MCF 10A (cell line): ENCODE measurements around the gene SBSN. TPM values are rescaled to one million over a fixed set of nuclear protein-coding genes. Genes with fewer than 3 reads are reported as not detected.

ENCODE experiments used
- BruUV-seq: library from RNA; stranded (reverse); fragments of 400-500 nt; replicated peaks from 2 replicates; lab custom pipeline; 2021; lab: Mats Ljungman, UMichigan
- CTCF ChIA-PET: fragments of 300-600 bp; sonication (Branson Sonifier 250); formaldehyde crosslinking; extraction: SDS; loops from one replicate; lab custom pipeline; 2021; ENCODE audit warnings: antibody characterized with exemption, inconsistent platforms; lab: Yijun Ruan, JAX
- POLR2A ChIA-PET: fragments of 300-600, 350-650 bp; sonication (Branson Sonifier 250); formaldehyde crosslinking; extraction: SDS; loops from one replicate; lab custom pipeline; 2020; ENCODE audit warnings: antibody characterized with exemption, inconsistent platforms; lab: Yijun Ruan, JAX
- DNase-seq: peaks from one replicate; pipeline ENCODE4 v3.0.0-alpha.2; 2018; ENCODE audit not compliant: unreplicated experiment
- H3K27ac Mint-ChIP-seq: one replicate; pipeline ENCODE4 v1.8.0; 2022; ENCODE audit warnings: mild to moderate bottlenecking, low read depth, mixed read lengths; ENCODE audit not compliant: unreplicated experiment
- H3K27me3 Mint-ChIP-seq: one replicate; pipeline ENCODE4 v1.8.0; 2022; ENCODE audit warnings: mixed read lengths; ENCODE audit not compliant: insufficient read depth, unreplicated experiment
- H3K36me3 Mint-ChIP-seq: one replicate; pipeline ENCODE4 v1.8.0; 2022; ENCODE audit warnings: mild to moderate bottlenecking, moderate library complexity, mixed read lengths; ENCODE audit not compliant: insufficient read depth, unreplicated experiment
- H3K4me1 Mint-ChIP-seq: one replicate; pipeline ENCODE4 v1.8.0; 2022; ENCODE audit warnings: mixed read lengths; ENCODE audit not compliant: insufficient read depth, unreplicated experiment
- H3K4me3 Mint-ChIP-seq: one replicate; pipeline ENCODE4 v1.8.0; 2022; ENCODE audit warnings: mild to moderate bottlenecking, moderate library complexity, mixed read lengths; ENCODE audit not compliant: unreplicated experiment
- H3K9me3 Mint-ChIP-seq: one replicate; pipeline ENCODE4 v1.8.0; 2022; ENCODE audit warnings: mixed read lengths; ENCODE audit not compliant: unreplicated experiment
- CTCF ChIP-seq: fragments of 200-600 bp; IDR thresholded peaks from one replicate; pipeline ENCODE4 v1.8.0; 2022; ENCODE audit warnings: antibody characterized with exemption, mild to moderate bottlenecking; ENCODE audit not compliant: unreplicated experiment
- intact Hi-C: fragments of 100-400 bp; cut with micrococcal nuclease; formaldehyde crosslinking; loops from 2 replicates; pipeline ENCODE4 v1.14.1; 2022
- total RNA-seq: library from RNA; stranded (reverse); gene quantifications from 2 replicates; pipeline ENCODE4 v1.2.3, GENCODE V29; 2022

The SBSN gene
- total RNA-seq, 1 experiment from 2014 or later, result not detected

- Mint-ChIP-seq H3K4me3 (no peak overlapping the region), H3K27me3 (peaks cover 27% of the 10 kb centered on the region)
- POLR2A ChIA-PET, result no interaction called here
Observed at GRCh38 chr19:35556846-35557538, 28.9 kb upstream of the SBSN start.

GRCh38 chr19:35556025-35556590 is 28.0 kb upstream of the SBSN start:
- no peak for DNase-seq
- CTCF ChIA-PET, result interaction anchor here (0.7 to 1.4 kb wide), 3 partner anchors 8 to 170 kb away, joined by 3 read pairs; no protein-coding TSS in a partner anchor
- Mint-ChIP-seq H3K36me3 (no peaks in the 10 kb centered on the region), H3K27me3 (peaks cover 18% of the 10 kb centered on the region), H3K4me1 (no peaks in the 10 kb centered on the region), H3K4me3 (no peak overlapping the region), H3K9me3 (no peaks in the 10 kb centered on the region), H3K27ac (no peak overlapping the region)
- intact Hi-C loops, result no loop called here
- BruUV-seq, result no TSS peak
- TF ChIP-seq CTCF, result no peak
- POLR2A ChIA-PET, result interaction anchor here (0.9 to 1.1 kb wide), 3 partner anchors 9 to 118 kb away, joined by 3 read pairs; no protein-coding TSS in a partner anchor

More at GRCh38 chr19:35556846-35557538, 28.9 kb upstream of the SBSN start:
- CTCF ChIA-PET, result interaction anchor here (1.2 to 1.4 kb wide), 2 partner anchors 9 to 62 kb away, joined by 3 to 5 read pairs; no protein-coding TSS in a partner anchor
- no TSS peak for BruUV-seq
- intact Hi-C loops, result no loop called here
- no peak for TF ChIP-seq CTCF
- no peak for DNase-seq
- no peaks in the 10 kb centered on the region for H3K9me3 Mint-ChIP-seq
- H3K36me3 Mint-ChIP-seq, result no peaks in the 10 kb centered on the region
- no peaks in the 10 kb centered on the region for H3K4me1 Mint-ChIP-seq
- H3K27ac Mint-ChIP-seq, result no peak overlapping the region

GRCh38 chr19:35555301-35556005 is 27.3 kb upstream of the SBSN start:
- no peaks in the 10 kb centered on the region for H3K36me3 Mint-ChIP-seq
- no peaks in the 10 kb centered on the region for H3K9me3 Mint-ChIP-seq
- intact Hi-C loops, result no loop called here
- H3K4me1 Mint-ChIP-seq, result no peaks in the 10 kb centered on the region
- POLR2A ChIA-PET, result interaction anchor here (0.9 to 1.1 kb wide), 3 partner anchors 9 to 119 kb away, joined by 3 read pairs; no protein-coding TSS in a partner anchor
- no peak overlapping the region for H3K27ac Mint-ChIP-seq
- BruUV-seq, result no TSS peak
- no peak for TF ChIP-seq CTCF
- DNase-seq, result peak; percentile 41
- H3K27me3 Mint-ChIP-seq, result peaks cover 11% of the 10 kb centered on the region
- no peak overlapping the region for H3K4me3 Mint-ChIP-seq
- CTCF ChIA-PET, result interaction anchor here (0.7 to 1.3 kb wide), 2 partner anchors 13 to 171 kb away, joined by 3 read pairs; no protein-coding TSS in a partner anchor

GRCh38 chr19:35554076-35554475 is 26.0 kb upstream of the SBSN start:
- DNase-seq, result no peak
- Mint-ChIP-seq H3K27me3 (no peaks in the 10 kb centered on the region), H3K27ac (no peak overlapping the region), H3K9me3 (no peaks in the 10 kb centered on the region), H3K4me1 (peaks cover 5% of the 10 kb centered on the region), H3K36me3 (no peaks in the 10 kb centered on the region), H3K4me3 (no peak overlapping the region)
- BruUV-seq, result no TSS peak
- intact Hi-C loops, result no loop called here
- POLR2A ChIA-PET, result no interaction called here
- CTCF ChIA-PET, result interaction anchor here (0.5 kb wide), 1 partner anchor 47 kb away, joined by 4 read pairs; no protein-coding TSS in a partner anchor
- TF ChIP-seq CTCF, result no peak
